CD4-positive, alpha-beta T cell (primary cell): Measurements from ENCODE around the gene RFWD3. TPM values are rescaled to one million over a fixed set of nuclear protein-coding genes. Genes with fewer than 3 reads are reported as not detected.

Experiments used
- ATAC-seq: fragments of 200-7000 bp; cut with Tn5 transposase; one replicate; pipeline ENCODE4 v1.10.0; 2022; ENCODE audit warnings: mild to moderate bottlenecking; ENCODE audit not compliant: poor library complexity
- CTCF ChIA-PET: fragments of 350-600 bp; sonication (Branson Sonifier 250); formaldehyde crosslinking; loops from one replicate; lab custom pipeline; 2021; ENCODE audit warnings: antibody characterized with exemption, inconsistent platforms; lab: Charles Lee
- POLR2A ChIA-PET: fragments of 350-600 bp; sonication (Branson Sonifier 250); formaldehyde crosslinking; loops from one replicate; lab custom pipeline; 2021; ENCODE audit warnings: antibody characterized with exemption, inconsistent platforms; lab: Charles Lee
- DNase-seq, 14 experiments: peaks; one replicate each; pipeline ENCODE4 v3.0.0-alpha.2; 2013 to 2020; ENCODE audit warnings: mixed read lengths in 2 of 14
- H3K27ac ChIP-seq, 2 donors: one replicate each; pipeline versions ENCODE4 v1.5.1 to v1.7.0; 2013; ENCODE audit warnings: low read length in 2 of 2, low read depth in 1 of 2, mild to moderate bottlenecking in 1 of 2
- H3K27me3 ChIP-seq, 2 experiments: 1 replicate in 1 of 2; 2 replicates in 1 of 2; pipeline versions ENCODE4 v1.6.1 to v1.7.0; 2013; ENCODE audit warnings: low read length in 2 of 2, control low read depth in 1 of 2, mild to moderate bottlenecking in 1 of 2, moderate library complexity in 1 of 2; ENCODE audit not compliant: insufficient read depth in 2 of 2, control insufficient read depth in 1 of 2
- H3K36me3 ChIP-seq: one replicate; pipeline ENCODE4 v1.6.1; 2013; ENCODE audit warnings: low read length, control low read depth; ENCODE audit not compliant: insufficient read depth
- H3K4me1 ChIP-seq: one replicate; pipeline ENCODE4 v1.6.1; 2013; ENCODE audit warnings: low read length, control low read depth; ENCODE audit not compliant: insufficient read depth
- H3K4me3 ChIP-seq: one replicate; pipeline ENCODE4 v1.5.1; 2013; ENCODE audit warnings: mild to moderate bottlenecking, low read length, moderate library complexity
- H3K9me3 ChIP-seq, 2 experiments: 1 replicate in 1 of 2; 2 replicates in 1 of 2; pipeline versions ENCODE4 v1.6.1 to v1.7.0; 2013; ENCODE audit warnings: low read length in 2 of 2, mild to moderate bottlenecking in 2 of 2, control low read depth in 1 of 2, moderate library complexity in 1 of 2; ENCODE audit not compliant: control insufficient read depth in 1 of 2, insufficient read depth in 1 of 2
- H3K27ac Mint-ChIP-seq: one replicate; pipeline ENCODE4 v1.8.0; 2020; ENCODE audit warnings: mixed read lengths
- H3K27me3 Mint-ChIP-seq: one replicate; pipeline ENCODE4 v1.8.0; 2021; ENCODE audit warnings: mixed read lengths
- H3K36me3 Mint-ChIP-seq: one replicate; pipeline ENCODE4 v1.8.0; 2021; ENCODE audit warnings: low read depth, mixed read lengths
- H3K4me1 Mint-ChIP-seq: one replicate; pipeline ENCODE4 v1.8.0; 2021; ENCODE audit warnings: low read depth, mixed read lengths
- H3K4me3 Mint-ChIP-seq: one replicate; pipeline ENCODE4 v1.8.0; 2020; ENCODE audit warnings: mild to moderate bottlenecking, mixed read lengths
- H3K9me3 Mint-ChIP-seq: one replicate; pipeline ENCODE4 v1.8.0; 2020; ENCODE audit warnings: mixed read lengths
- intact Hi-C, 2 experiments: fragments of 100-400 bp; cut with DNase I in 1 of 2; cut with micrococcal nuclease in 1 of 2; formaldehyde crosslinking; loops; one replicate each; pipeline versions ENCODE4 v1.15.1 to v1.9.0; 2023 to 2025; cut with DNase I, micrococcal nuclease
- total RNA-seq, 174 experiments: library from RNA in 2 of 174; stranded (reverse) in 2 of 174; gene quantifications; one replicate each; pipeline ENCODE4 v1.2.3 and lab custom pipeline; 2021 to 2026
- TF ChIP-seq, protein P1 (sequence below): fragments of 200-600 bp; IDR thresholded peaks from one replicate; pipeline ENCODE4 v1.8.0; 2022; ENCODE audit warnings: antibody characterized with exemption, mild to moderate bottlenecking

Gene RFWD3
- total RNA-seq, 2 experiments from 2014 or later, result 44.9 to 47.0 TPM

DNA sequence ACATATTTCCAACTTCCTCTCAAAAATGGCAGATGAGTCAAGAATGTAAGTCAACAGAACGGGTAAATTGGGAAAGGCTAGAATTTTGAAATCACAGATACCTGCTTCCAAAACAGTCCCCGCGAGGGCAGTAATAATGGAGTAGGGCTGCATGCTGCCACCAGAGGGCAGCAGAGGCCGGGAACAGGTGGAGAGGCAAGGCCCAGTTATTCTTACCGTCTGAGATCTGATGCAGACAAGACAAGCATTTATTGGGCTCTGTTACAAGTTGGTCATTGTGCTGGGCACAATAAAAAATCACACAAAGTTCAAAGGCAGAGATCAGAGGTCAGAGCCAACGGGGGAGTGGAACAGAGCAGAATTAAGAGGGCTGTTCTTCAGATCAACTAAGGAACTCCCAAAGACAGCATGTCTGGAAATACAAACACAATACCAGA is 42.8 kb upstream of the RFWD3 start:
- no peak overlapping the region for H3K27ac Mint-ChIP-seq
- intact Hi-C loops, result loop anchor here (1.0 to 10.0 kb wide), 5 partner anchors 103 to 402 kb away; partner anchors contain the start of gene WDR59 (in 2 of the 2)
- CTCF ChIA-PET, result interaction anchor here (1.3 kb wide), 1 partner anchor 8 kb away, joined by 6 read pairs; no protein-coding TSS in a partner anchor
- H3K9me3 Mint-ChIP-seq, result no peaks in the 10 kb centered on the region
- ATAC-seq (peak; percentile 100), DNase-seq (peak; percentile 65 to 91 (median 80))
- H3K36me3 Mint-ChIP-seq, result no peaks in the 10 kb centered on the region
- H3K4me3 Mint-ChIP-seq, result no peak overlapping the region
- H3K27ac ChIP-seq, result no peak overlapping the region
- no peaks in the 10 kb centered on the region for H3K36me3 ChIP-seq
- H3K4me3 ChIP-seq, result no peak overlapping the region
- H3K9me3 ChIP-seq, result no peaks in the 10 kb centered on the region
- H3K27me3 ChIP-seq, result no peaks in the 10 kb centered on the region
- POLR2A ChIA-PET, result no interaction called here
- H3K4me1 Mint-ChIP-seq, result no peaks in the 10 kb centered on the region
- TF ChIP-seq, protein P1, sequence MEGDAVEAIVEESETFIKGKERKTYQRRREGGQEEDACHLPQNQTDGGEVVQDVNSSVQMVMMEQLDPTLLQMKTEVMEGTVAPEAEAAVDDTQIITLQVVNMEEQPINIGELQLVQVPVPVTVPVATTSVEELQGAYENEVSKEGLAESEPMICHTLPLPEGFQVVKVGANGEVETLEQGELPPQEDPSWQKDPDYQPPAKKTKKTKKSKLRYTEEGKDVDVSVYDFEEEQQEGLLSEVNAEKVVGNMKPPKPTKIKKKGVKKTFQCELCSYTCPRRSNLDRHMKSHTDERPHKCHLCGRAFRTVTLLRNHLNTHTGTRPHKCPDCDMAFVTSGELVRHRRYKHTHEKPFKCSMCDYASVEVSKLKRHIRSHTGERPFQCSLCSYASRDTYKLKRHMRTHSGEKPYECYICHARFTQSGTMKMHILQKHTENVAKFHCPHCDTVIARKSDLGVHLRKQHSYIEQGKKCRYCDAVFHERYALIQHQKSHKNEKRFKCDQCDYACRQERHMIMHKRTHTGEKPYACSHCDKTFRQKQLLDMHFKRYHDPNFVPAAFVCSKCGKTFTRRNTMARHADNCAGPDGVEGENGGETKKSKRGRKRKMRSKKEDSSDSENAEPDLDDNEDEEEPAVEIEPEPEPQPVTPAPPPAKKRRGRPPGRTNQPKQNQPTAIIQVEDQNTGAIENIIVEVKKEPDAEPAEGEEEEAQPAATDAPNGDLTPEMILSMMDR, result peak; percentile 98
- peaks cover 2% of the 10 kb centered on the region for H3K4me1 ChIP-seq
- no peaks in the 10 kb centered on the region for H3K27me3 Mint-ChIP-seq

DNA sequence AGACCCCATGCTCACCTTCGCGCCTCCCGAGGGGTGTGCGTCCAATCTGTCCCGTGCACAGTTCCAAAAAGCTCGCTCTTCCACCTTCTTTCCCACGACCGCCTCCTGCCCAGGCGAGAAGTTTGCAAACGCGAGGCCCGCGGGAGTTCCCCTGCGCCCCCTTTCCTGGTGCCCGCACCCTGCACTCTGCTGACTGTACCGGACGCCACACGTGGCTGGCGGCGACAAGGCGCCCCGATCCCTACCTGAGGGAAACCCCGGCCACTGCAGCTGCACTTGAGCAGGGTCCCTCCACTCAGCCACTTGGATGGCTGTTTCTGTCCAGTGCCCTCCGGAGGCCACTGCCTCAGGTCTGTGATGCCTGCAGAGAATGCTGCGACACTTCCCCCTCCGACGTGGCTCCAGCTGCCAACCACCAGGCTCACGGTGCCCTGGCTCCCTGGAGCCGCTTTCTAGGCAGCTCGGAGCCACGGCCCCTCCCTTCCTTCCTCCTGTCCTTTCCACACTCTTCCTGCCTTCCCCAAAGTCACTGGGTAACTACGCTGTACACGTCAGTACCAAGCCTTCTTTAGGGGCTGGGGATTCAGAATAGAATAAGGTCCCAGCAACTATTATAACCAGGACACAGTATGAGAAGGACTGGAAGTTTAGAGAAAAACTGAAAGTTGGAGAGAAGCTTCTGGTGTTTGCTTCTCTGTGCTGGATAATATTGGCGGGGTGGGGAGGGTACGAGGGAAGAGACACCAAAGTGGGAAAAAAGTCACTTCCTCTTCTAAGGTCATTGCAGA is 34.0 kb upstream of the RFWD3 start, which contains the start of gene MLKL:
Gene MLKL (minus strand): TSS at position 425 of the 788 bp plus-strand sequence. CDS start 5,105 bp downstream, outside the sequence.
- DNase-seq, result peak; percentile 27 to 80 (median 48)
- Mint-ChIP-seq H3K36me3 (peaks cover 20% of the 10 kb centered on the region), H3K4me3 (peak within 1 kb of the TSS; percentile 99), H3K27me3 (no peaks in the 10 kb centered on the region), H3K9me3 (no peaks in the 10 kb centered on the region), H3K4me1 (peaks cover 62% of the 10 kb centered on the region), H3K27ac (peak within 1 kb of the TSS; percentile 87)
- Histone ChIP-seq H3K27ac (peak within 1 kb of the TSS; percentile 71 to 83), H3K36me3 (peaks cover 8% of the 10 kb centered on the region), H3K4me3 (peak within 1 kb of the TSS; percentile 99), H3K9me3 (no peaks in the 10 kb centered on the region), H3K4me1 (peaks cover 42% of the 10 kb centered on the region), H3K27me3 (no peaks in the 10 kb centered on the region)
- TF ChIP-seq, protein P1, result no peak
- intact Hi-C loops, result loop anchor here (5.0 to 10.0 kb wide), 2 partner anchors 33 to 284 kb away; partner anchors contain the start of genes RFWD3 (in 2 of the 2) and WDR59 (in 2 of the 2)
- POLR2A ChIA-PET, result interaction anchor here (0.6 to 2.9 kb wide), 9 partner anchors 11 to 733 kb away, joined by 3 to 34 read pairs (median 3); partner anchors contain the start of genes CFDP1, GLG1, RFWD3 and WDR59
- CTCF ChIA-PET, result interaction anchor here (0.8 to 2.6 kb wide), 6 partner anchors 9 to 817 kb away, joined by 3 to 9 read pairs (median 5); partner anchors contain the start of gene RFWD3
- peak; percentile 67 for ATAC-seq

DNA sequence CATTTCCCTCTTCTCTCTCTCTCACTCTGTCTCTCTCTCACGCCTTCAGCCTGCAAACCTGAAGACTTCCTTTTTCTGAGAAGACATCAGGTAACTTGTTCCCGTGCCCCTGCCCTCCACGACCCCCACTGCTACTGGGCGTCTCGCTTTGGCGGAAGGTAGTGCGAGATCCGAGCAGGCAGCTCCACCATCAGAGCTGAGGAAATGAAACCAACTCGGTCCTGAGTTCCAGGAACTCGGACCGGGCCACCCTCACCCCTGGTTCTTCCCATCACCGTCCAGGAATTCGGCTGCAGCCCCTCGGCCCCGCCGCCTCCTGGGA is 33.4 kb upstream of the RFWD3 start:
- Mint-ChIP-seq H3K36me3 (peaks cover 25% of the 10 kb centered on the region), H3K4me3 (peak overlapping the region; percentile 99)
- ATAC-seq, result peak; percentile 25

More for the DNA sequence above, 33.4 kb upstream of the RFWD3 start:
- Histone ChIP-seq H3K4me1 (peaks cover 46% of the 10 kb centered on the region), H3K4me3 (peak overlapping the region; percentile 99), H3K36me3 (peaks cover 13% of the 10 kb centered on the region), H3K9me3 (no peaks in the 10 kb centered on the region), H3K27me3 (no peaks in the 10 kb centered on the region), H3K27ac (peak overlapping the region; percentile 71 to 83)
- POLR2A ChIA-PET, result interaction anchor here (0.7 to 2.9 kb wide), 6 partner anchors 12 to 733 kb away, joined by 3 to 34 read pairs (median 4); partner anchors contain the start of genes CFDP1, GLG1, RFWD3 and WDR59
- H3K4me1 Mint-ChIP-seq, result peaks cover 67% of the 10 kb centered on the region
- H3K27ac Mint-ChIP-seq, result peak overlapping the region; percentile 87
- intact Hi-C loops, result loop anchor here (5.0 to 10.0 kb wide), 2 partner anchors 33 to 285 kb away; partner anchors contain the start of genes RFWD3 (in 2 of the 2) and WDR59 (in 2 of the 2)
- no peaks in the 10 kb centered on the region for H3K9me3 Mint-ChIP-seq
- no peaks in the 10 kb centered on the region for H3K27me3 Mint-ChIP-seq
- TF ChIP-seq, protein P1, result no peak
- DNase-seq, result peak in 10 of 14 experiments; percentile 9 to 51 (median 34)
- CTCF ChIA-PET, result interaction anchor here (1.3 to 2.6 kb wide), 3 partner anchors 13 to 163 kb away, joined by 4 to 9 read pairs (median 6); no protein-coding TSS in a partner anchor
